GM08714 (cell line): ENCODE results near the gene DPF1.

ENCODE experiments used
- H3K4me3 ChIP-seq: fragments of 200-500 bp; sonication (Bioruptor generic); 2 replicates; pipeline ENCODE4 v1.5.1; 2014; ENCODE audit warnings: mild to moderate bottlenecking, low read length, inconsistent platforms
- ZNF274 ChIP-seq: IDR thresholded peaks from 2 replicates; pipeline ENCODE4 v1.6.1; 2012; ENCODE audit warnings: mild to moderate bottlenecking, low read depth, low read length

DPF1 gene

DNA sequence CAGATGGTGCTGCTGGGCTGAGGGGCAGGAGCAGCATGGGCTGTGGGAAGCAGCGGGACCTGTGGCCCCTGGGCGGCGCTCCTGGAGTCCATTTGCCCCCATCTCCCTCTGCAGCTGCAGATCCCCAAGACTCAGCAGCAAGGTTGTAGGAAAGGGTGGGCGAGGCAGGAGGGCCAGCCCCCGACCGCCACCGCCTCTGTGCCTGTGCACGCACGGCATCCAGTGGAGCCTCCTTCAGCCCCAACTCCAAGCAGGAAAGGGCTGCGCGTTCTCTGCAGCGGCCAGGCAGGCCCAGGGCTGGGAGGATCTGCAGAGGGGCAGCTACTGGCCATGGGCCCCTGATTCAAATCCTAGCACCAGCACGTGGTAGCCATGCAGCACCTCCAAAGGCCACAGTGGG lies 20.8 kb downstream of the DPF1 start:
- no peak overlapping the region for H3K4me3 ChIP-seq
- TF ChIP-seq ZNF274 = no peak

DNA sequence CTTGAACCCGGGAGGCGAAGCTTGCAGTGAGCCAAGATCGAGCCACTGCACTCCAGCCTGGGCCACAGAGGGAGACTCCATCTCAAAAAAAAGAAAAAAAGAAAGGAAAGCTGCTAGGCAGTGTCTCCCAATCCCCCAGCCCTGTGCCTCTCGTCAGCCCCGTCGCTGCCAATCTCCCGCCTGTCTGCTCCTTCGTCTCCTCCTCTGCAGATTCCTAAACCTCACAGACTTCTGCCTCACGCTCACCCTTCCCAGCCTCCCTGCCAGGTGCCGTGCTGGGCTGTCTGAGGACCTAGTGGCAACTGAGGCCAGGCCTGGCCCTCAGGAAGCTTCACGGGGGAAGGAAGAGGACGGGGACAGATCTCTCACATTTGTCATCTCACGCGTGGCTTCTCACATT lies 21.5 kb downstream of the DPF1 start:
- no peak overlapping the region for H3K4me3 ChIP-seq
- no peak for TF ChIP-seq ZNF274

DNA sequence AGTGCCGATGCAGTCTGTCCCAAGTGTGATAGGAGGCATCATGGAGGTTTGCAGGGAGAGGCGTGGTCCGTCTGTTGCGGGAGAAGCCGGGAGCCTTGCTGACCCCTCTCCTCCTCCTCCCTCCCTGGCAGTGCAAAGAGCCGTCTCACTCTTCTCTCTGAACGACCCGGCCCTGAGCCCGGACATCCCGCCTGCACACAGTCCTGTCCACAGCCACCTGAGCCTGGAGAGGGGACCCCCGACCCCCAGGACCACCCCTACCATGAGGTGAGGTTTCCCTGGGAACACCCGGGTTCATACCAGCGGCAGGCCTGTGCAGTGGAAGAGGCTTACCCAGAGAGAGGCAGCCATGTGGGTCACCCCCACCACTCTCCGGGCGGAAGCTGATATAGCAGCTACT lies 22.3 kb downstream of the DPF1 start:
- no peak for TF ChIP-seq ZNF274
- H3K4me3 ChIP-seq = no peak overlapping the region

DNA sequence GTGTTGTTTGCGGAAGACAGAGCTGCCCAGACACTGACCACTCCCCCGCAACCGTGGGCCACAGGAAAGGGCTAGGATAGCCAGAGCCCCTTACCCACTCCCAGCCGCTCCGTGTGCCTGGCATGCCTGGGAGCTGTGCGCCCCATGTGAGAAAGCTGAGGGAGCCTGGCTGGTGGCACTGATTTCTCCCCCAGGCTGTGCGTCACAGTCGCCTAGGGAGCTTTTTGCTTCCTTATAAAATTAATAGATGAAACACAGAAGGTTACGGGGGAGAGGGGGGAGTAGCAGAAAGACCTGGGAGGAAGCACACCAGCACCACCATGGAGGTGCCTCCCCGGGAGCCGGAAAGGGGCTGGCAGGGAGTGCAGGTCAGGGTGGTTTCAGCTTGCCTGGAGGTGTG lies 24.7 kb downstream of the DPF1 start:
- TF ChIP-seq ZNF274 = no peak
- H3K4me3 ChIP-seq = no peak overlapping the region

DNA sequence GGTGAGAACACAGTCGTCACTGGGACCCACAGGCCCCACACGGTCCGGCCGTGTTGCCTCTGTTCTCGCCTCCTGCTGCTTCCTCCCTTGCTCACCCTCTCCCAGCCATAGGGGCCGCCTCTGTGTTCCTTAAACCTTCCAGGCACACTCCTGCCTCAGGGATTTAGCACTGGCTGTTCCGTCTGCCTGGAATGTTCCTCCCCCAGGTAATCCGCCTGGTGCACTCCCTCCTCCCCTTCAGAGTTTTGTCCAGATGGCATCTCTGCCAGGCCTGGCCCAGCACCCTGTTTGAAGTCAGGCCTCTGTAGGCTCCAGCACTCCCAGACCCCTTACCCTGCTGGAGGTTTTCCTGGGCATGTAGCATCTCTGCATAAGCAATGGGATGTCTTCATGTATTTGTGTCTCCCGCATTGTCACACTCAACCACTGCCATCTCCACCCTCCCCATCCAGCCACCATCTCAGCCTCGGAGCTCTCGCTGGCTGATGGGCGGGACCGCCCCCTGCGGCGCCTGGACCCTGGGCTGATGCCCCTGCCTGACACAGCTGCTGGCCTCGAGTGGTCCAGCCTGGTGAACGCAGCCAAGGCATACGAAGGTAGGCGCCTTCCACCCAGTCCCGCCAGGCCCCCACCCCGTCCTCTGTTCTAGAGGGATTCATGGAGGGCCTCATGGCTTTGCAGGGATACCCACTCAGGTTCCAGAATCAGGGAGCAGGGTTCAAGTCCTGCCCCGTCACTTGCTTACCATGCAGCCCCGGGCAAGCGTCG lies 25.9 kb downstream of the DPF1 start:
- TF ChIP-seq ZNF274 = no peak
- no peak overlapping the region for H3K4me3 ChIP-seq

DNA sequence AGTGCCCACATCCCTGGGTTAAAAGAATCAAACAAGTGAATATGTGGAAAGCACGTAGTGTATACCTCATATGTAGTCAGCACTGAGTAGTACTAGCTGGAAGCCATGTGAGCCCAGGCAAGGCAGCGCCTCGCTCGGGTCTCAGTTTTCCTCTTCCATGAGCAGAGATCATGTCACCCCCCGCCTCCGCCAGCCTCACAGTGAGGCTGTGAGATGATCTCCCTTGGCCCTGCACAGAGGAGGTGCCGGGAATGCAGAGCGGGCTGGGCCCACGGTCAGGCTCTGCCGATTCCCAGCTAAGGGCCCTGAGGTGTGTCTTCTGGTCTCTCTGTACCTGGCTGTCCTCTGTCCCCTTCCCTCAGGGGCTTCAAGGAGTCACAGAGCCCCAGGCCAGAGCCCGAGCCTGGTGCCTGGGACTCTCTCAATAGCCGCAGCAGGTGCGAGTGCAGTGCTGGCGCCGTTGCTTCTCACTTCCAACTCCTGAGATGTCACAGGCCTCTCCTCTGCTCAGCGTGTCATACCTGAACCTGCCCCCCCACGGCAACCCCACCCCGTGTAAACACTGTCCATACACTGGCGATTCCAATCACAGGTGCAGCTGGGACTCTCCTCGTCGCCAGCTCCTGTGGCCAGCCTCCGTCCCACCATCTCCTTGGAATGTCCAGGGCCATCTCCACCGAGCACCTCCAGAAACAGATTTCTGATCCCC lies 26.9 kb downstream of the DPF1 start:
- TF ChIP-seq ZNF274 = no peak
- no peak overlapping the region for H3K4me3 ChIP-seq

DNA sequence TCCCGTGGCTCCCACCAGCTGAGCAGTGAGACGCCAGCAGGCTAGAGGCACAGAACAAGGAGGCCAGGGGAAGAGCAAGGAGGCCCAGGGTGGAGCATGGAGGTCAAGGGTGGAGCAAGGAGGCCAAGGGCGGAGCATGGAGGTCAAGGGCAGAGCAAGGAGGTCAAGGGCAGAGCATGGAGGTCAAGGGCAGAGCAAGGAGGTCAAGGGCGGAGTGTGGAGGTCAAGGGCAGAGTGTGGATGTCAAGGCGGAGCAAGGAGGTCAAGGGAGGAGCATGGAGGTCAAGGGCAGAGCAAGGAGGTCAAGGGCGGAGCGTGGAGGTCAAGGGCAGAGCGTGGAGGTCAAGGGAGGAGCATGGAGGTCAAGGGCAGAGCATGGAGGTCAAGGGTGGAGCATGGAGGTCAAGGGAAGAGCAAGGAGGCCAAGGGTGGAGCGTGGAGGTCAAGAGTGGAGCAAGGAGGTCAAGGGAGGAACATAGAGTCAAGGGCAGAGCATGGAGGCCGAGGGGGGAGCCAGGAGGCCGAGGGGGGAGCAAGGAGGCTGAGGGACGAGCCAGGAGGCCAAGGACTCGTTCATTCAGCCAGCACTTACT lies 27.7 kb downstream of the DPF1 start:
- TF ChIP-seq ZNF274 = no peak
- no peak overlapping the region for H3K4me3 ChIP-seq

DNA sequence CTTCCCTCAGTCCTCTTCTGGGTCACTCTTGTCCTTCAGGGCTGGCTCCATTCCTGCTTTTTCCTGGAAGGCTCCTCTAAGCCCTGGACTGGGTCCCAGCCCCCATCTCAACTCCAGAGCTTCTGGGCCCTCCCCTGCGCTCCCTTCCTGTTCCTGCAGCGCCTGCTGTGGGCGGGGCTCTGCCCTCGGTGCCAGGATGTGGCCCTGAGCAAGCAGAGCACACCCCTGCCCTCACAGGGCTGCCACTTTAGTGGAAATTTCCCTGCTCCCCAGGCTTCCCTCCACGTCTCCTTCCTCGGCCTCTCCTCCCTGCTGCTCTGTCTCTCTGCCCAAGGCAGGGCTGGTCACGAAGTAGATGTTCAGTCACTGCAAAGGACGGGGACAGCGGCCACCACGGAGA lies 28.8 kb downstream of the DPF1 start:
- H3K4me3 ChIP-seq = no peak overlapping the region
- TF ChIP-seq ZNF274 = no peak

DNA sequence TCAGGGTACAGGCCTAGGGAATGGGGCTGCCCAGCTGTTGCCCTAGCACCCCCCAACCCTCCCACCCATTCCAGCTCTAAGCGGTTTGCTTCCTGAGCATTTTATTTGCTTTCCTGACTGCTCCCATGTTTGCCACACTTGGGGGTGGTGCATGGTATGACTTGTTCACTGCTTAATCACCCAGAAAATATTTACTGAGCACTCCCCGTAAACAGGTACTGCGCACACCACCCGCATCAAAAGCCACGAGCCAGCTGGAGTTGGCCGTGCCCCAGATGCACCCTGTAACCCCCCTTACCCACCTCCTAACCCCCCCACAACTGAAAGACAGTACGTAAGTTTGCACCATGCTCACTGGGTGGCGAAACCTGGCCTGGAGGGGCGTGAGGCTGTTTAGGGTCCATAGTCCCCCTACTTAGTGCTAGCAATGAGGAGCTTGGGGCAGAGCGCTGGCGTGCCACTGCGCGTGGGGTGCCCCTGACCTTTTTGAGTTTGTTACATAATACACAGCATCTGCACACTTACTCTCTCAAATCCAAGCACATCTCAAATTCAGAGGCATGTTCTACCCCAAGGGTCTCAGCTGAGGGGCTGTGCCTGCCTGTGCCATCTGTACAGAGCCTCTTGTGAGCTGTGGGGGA lies 29.8 kb downstream of the DPF1 start:
- H3K4me3 ChIP-seq = no peak overlapping the region

DNA sequence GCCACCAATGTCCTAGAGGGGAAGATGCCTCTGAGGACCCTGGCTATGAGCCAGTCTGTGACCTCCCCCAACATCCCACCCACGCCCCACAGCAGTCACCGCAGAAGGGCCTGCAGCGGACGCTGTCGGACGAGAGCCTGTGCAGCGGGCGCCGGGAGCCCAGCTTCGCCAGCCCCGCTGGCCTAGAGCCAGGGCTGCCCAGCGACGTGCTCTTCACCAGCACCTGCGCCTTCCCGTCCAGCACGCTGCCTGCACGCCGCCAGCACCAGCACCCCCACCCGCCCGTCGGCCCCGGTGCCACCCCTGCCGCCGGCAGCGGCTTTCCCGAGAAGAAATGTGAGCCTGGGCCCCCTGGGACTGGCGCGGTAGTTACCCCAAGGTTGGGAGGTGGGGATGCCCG lies 30.6 kb downstream of the DPF1 start:
- no peak for TF ChIP-seq ZNF274
- no peak overlapping the region for H3K4me3 ChIP-seq

More for the DNA sequence above, 29.8 kb downstream of the DPF1 start:
- TF ChIP-seq ZNF274 = no peak

DNA sequence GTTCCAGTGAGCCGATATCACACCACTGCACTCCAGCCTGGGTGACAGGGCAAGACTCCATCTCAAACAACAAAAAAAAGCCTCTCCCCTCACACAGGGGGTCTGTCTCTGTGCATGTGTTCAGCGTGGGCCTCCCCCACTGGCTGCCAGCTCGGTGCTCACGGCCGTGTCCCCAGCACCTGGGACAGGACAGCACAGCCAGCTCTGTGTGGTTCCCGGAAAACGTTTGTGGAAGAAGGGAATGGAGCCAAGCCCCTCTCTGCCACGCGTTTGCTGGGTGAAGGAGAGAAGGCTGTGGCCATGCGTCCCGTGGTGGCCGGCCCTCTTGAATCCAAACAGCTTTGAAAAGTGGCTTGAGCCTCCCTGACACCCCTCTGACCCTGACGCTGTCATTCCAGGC lies 32.3 kb downstream of the DPF1 start:
- no peak overlapping the region for H3K4me3 ChIP-seq
- TF ChIP-seq ZNF274 = no peak

DNA sequence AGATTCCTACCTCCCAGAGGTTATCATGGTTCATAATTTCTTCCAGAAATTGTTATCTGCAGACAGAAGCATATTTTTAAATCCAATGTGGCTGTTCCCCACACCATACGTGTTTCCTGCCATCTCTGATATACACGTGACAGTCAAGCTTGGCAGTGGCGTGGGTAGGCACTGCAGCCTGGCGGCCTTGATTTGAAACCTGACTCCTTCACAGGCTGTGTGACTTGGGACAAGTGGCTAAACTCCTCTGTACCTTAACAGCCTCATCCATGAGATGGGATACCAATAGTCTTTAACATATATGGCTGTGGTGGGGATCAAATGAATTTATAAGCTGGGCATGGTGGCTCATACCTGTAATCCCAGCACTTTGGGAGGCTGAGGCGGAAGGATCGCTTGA lies 33.2 kb downstream of the DPF1 start:
- H3K4me3 ChIP-seq = no peak overlapping the region
- no peak for TF ChIP-seq ZNF274

DNA sequence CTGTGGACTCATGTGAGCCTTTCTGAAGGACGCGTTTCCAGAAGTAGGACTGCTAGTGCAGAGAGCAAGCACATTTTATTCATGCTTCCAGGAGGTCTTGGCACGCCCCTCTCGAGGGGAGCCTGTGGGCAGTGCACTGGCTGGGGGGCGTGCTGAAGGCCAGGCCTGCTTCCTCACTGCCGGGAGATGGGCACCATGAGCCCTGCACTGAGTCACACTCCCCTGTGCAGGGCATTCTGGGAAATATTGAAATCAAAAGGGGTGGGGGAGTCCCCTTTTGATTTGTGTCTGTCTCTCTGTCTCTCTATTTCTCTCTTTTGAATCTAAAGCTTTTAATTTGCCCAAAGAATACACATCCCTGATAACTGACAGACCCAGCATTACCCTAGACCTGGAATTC lies 34.0 kb downstream of the DPF1 start:
- H3K4me3 ChIP-seq = no peak overlapping the region
- TF ChIP-seq ZNF274 = no peak

DNA sequence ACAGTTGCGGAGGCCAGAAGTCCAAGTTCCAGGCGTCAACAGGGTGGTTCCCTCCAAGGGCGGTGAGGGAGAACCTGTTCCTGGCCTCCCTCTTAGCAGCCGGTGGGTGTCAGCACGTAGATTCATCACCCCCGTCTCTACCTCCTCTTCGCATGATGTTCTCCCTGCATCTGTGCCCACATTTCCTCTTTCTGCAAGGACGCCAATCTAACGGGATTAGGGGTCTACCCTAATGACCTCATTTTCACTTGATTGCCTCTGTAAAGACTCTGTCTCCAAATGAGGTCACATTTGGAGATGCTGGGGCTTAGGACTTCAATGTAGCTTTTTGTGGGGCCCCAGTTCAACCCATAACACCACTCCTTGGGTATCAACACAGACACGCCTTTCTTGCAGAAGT lies 38.5 kb downstream of the DPF1 start:
- H3K4me3 ChIP-seq = no peak overlapping the region
- no peak for TF ChIP-seq ZNF274

DNA sequence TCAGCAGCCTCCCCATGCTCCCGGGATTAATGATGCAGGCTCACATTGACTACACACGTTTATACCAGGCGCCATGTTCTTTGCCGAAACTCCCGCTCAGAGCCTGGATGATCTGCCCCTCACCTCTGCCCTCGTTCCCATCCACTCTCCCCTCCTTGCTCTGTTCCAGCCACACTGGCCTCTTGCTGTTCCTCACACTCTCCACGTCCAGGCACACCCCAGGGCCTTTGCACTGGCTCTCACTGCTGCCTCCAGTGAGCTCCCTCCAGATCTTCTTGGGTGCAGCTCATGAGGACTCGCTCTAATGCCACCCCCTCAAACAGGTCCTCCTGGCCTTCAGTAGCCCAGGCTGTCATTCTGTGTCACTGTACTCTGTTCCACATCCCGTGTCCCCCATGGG lies 39.2 kb downstream of the DPF1 start:
- TF ChIP-seq ZNF274 = no peak
- no peak overlapping the region for H3K4me3 ChIP-seq
